NCI-H446 treated with DMSO at 0.1 percent for 48 hours (cell line): ENCODE measurements around the gene ARHGAP22.

Source experiments
- DNase-seq: peaks from one replicate; lab custom pipeline; 2025; lab: John Stamatoyannopoulos, UW

The ARHGAP22 gene

GRCh38 chr10:48633381-48634197 lies 28.7 kb upstream of the ARHGAP22 start:
- DNase-seq = no peak

GRCh38 chr10:48632166-48632565 lies 27.3 kb upstream of the ARHGAP22 start:
- DNase-seq = no peak

- DNase-seq = no peak
Observed at GRCh38 chr10:48627984-48628609, 23.2 kb upstream of the ARHGAP22 start.

- no peak for DNase-seq
Observed at GRCh38 chr10:48626986-48627731, 22.3 kb upstream of the ARHGAP22 start.

GRCh38 chr10:48626447-48626846 lies 21.6 kb upstream of the ARHGAP22 start:
- no peak for DNase-seq

GRCh38 chr10:48625826-48626134 lies 20.9 kb upstream of the ARHGAP22 start:
- no peak for DNase-seq

GRCh38 chr10:48623607-48624132 lies 18.8 kb upstream of the ARHGAP22 start:
- no peak for DNase-seq

- DNase-seq = no peak
Observed at GRCh38 chr10:48623009-48623408, 18.1 kb upstream of the ARHGAP22 start.

GRCh38 chr10:48620719-48621118 lies 15.8 kb upstream of the ARHGAP22 start:
- no peak for DNase-seq

- no peak for DNase-seq
Observed at GRCh38 chr10:48616436-48616835, 11.6 kb upstream of the ARHGAP22 start.

GRCh38 chr10:48614481-48615390 lies 9.9 kb upstream of the ARHGAP22 start:
- DNase-seq = no peak

- DNase-seq = no peak
Observed at GRCh38 chr10:48613016-48613415, 8.1 kb upstream of the ARHGAP22 start.

GRCh38 chr10:48612236-48612943 lies 7.5 kb upstream of the ARHGAP22 start:
- no peak for DNase-seq

GRCh38 chr10:48611133-48611532 lies 6.3 kb upstream of the ARHGAP22 start:
- DNase-seq = no peak

- DNase-seq = no peak
Observed at GRCh38 chr10:48610585-48611093, 5.8 kb upstream of the ARHGAP22 start.

- no peak for DNase-seq
Observed at GRCh38 chr10:48609899-48610584, 5.2 kb upstream of the ARHGAP22 start.

- DNase-seq = no peak
Observed at GRCh38 chr10:48609441-48609840, 4.6 kb upstream of the ARHGAP22 start.

- no peak for DNase-seq
Observed at GRCh38 chr10:48608976-48609375, 4.1 kb upstream of the ARHGAP22 start.

- DNase-seq = no peak
Observed at GRCh38 chr10:48608279-48608681, 3.4 kb upstream of the ARHGAP22 start.
